ENCODE data around the gene TRAF1.

DNA sequence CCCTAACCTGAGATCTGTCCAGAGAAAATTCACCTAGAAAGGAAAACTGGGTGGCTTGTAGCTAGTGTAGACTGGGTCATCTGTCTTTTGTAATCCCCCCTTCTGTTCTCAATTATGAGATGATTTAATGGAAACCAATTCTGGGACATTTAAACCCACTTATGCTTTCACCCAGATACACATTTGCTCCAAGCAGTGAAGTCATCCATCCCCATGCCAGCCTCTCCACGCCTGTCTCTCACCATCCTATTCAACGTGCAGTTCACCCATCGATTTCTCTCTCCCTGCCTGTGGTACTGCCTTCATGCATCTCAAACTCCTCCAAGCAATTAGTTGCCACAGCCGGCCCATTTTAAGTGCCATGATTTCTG is 51.4 kb downstream of the TRAF1 start:
- TF ChIP-seq, protein P1, sequence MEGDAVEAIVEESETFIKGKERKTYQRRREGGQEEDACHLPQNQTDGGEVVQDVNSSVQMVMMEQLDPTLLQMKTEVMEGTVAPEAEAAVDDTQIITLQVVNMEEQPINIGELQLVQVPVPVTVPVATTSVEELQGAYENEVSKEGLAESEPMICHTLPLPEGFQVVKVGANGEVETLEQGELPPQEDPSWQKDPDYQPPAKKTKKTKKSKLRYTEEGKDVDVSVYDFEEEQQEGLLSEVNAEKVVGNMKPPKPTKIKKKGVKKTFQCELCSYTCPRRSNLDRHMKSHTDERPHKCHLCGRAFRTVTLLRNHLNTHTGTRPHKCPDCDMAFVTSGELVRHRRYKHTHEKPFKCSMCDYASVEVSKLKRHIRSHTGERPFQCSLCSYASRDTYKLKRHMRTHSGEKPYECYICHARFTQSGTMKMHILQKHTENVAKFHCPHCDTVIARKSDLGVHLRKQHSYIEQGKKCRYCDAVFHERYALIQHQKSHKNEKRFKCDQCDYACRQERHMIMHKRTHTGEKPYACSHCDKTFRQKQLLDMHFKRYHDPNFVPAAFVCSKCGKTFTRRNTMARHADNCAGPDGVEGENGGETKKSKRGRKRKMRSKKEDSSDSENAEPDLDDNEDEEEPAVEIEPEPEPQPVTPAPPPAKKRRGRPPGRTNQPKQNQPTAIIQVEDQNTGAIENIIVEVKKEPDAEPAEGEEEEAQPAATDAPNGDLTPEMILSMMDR (IDR thresholded peaks at IDR 0.05) = no peak
- no peak for TF ChIP-seq POLR2A (IDR thresholded peaks at IDR 0.05)
